ENCODE data around the gene TCAIM.

The TCAIM gene

DNA sequence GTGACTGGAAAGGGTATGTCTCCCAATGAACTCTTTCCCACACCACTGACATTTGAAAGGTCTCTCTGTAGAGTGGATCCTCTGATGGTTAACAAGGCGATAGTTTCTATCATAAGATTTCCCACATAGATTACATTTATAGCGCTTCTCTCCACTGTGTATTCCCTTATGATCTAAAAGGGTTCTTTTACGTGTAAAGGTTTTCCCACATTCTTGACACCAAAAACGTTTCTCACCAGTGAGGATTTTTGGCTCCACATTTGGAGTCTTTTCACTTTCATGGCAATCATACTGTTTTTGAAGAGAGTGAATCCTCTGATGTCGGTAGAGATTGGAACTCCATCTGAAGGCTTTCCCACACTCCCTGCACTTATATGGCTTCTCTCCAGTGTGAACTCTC, 108.4 kb downstream of the TCAIM start:
- DNase-seq = no peak

- no peak for DNase-seq
Measured at GRCh38 chr3:44451441-44451840, 112.9 kb downstream of the TCAIM start.

DNA sequence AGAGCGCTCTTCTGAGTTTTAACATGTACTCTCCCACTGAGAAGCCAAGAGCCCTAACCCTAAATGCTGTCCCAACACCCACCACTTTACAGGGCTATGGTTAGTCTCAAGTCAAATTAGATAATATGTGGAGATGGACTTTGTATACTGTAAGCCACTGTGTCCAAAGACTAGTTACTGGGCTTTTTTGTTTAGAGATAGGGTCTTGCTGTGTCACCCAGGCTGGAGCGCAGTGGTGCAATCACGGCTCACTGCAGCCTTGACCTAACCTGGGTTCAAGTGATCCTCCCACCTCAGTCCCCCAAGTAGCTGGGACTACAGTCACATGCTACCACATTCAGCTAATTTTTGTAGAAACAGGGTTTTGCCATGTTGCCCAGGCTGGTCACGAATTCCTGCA, 115.7 kb downstream of the TCAIM start:
- no peak for DNase-seq

- no peak for DNase-seq
Measured at GRCh38 chr3:44455318-44455717, 116.8 kb downstream of the TCAIM start.

Measured in effector CD4-positive, alpha-beta T cell (primary cell).